ENCODE data around the gene ACRV1.

The ACRV1 gene

DNA sequence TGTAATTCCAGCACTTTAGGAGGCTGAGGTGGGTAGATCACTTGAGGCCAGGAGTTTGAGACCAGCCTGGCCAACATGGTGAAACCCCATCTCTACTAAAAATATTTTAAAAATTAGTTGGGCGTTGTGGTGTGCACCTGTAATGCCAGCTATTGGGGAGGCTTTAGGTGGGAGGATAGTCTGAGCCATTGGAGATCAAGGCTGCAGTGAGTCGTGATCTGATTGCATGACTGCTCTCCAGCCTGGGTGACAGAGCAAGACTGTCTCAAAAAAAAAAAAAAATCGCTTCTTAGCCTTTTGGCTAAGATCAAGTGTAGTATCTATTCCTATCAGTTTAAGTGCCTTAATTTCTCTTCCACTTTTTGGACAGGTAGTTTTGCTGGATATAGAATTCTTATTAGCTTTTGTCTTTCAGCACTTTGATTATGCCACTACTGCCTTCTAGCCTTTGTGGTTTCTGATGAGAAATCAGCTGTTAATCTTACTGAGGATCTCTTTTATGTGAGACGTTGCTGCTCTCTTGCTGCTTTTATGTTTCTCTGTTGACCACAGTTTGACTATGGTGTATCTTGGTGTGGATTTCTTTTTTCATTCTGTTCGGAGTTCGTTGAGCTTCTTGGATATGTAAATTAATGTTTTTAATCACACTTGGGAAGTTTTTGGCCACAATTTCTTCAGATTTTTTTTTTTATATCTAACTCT is 31.0 kb downstream of the ACRV1 start:
- Histone ChIP-seq H3K36me3 (ENCODE audit: control insufficient read depth, insufficient read depth, low read length) (peaks cover 92% of the 10 kb centered on the region), H3K4me1 (ENCODE audit: control insufficient read depth, insufficient read depth, low read length) (no peaks in the 10 kb centered on the region), H3K27me3 (ENCODE audit: control insufficient read depth, insufficient read depth, low read length) (no peaks in the 10 kb centered on the region), H3K4me3 (ENCODE audit: low read depth, low read length) (no peak overlapping the region), H3K27ac (ENCODE audit: low read depth, low read length) (no peak overlapping the region), H3K9ac (ENCODE audit: low read depth, low read length) (no peak overlapping the region), H3K9me3 (ENCODE audit: control insufficient read depth, insufficient read depth, low read length) (no peaks in the 10 kb centered on the region)

DNA sequence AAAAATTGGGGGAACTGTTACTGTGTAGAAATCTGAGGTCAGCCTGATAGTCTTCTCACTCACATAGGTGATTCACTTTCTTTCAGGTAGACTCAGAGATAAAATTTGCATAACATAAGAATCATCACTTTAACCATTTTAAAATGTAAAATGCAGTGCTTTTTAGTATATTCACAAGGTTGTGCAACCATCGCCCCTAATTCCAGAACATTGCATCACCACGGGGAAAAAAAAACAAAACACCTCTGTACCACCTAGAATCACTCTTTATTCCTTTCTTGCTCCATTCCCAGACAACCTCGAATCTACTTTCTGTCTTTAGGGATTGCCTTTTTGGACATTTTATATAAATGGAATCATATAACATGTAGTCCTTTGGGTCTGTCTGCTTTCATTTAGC is 34.8 kb downstream of the ACRV1 start:
- no peaks in the 10 kb centered on the region for H3K9me3 ChIP-seq (ENCODE audit: control insufficient read depth, insufficient read depth, low read length)
- H3K27ac ChIP-seq (ENCODE audit: low read depth, low read length), result no peak overlapping the region
- H3K36me3 ChIP-seq (ENCODE audit: control insufficient read depth, insufficient read depth, low read length), result peaks cover 92% of the 10 kb centered on the region
- H3K9ac ChIP-seq (ENCODE audit: low read depth, low read length), result no peak overlapping the region
- H3K27me3 ChIP-seq (ENCODE audit: control insufficient read depth, insufficient read depth, low read length), result no peaks in the 10 kb centered on the region
- H3K4me3 ChIP-seq (ENCODE audit: low read depth, low read length), result no peak overlapping the region
- no peaks in the 10 kb centered on the region for H3K4me1 ChIP-seq (ENCODE audit: control insufficient read depth, insufficient read depth, low read length)

DNA sequence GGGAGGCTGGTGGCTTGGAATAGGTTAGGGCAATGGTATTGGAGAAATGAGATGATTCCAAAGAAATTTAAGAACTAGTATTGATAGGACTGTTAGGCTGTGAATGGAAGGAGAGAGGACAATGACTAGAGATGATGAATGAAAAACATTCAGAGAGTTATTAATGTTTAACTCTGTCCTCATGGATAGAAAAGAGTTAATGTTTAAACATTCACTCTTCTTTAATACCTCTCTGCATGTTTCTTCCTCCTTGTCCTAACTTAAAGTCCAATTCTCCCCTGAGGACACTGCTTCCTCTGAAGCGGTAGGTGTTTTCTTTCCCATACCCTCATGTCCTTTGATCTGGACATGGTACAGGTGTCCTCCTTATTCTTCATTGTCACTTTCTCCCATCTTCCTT is 42.3 kb downstream of the ACRV1 start:
- H3K9ac ChIP-seq (ENCODE audit: low read depth, low read length), result no peak overlapping the region
- no peaks in the 10 kb centered on the region for H3K4me1 ChIP-seq (ENCODE audit: control insufficient read depth, insufficient read depth, low read length)
- H3K9me3 ChIP-seq (ENCODE audit: control insufficient read depth, insufficient read depth, low read length), result no peaks in the 10 kb centered on the region
- H3K27ac ChIP-seq (ENCODE audit: low read depth, low read length), result no peak overlapping the region
- no peaks in the 10 kb centered on the region for H3K27me3 ChIP-seq (ENCODE audit: control insufficient read depth, insufficient read depth, low read length)
- H3K4me3 ChIP-seq (ENCODE audit: low read depth, low read length), result no peak overlapping the region
- H3K36me3 ChIP-seq (ENCODE audit: control insufficient read depth, insufficient read depth, low read length), result peaks cover 96% of the 10 kb centered on the region

DNA sequence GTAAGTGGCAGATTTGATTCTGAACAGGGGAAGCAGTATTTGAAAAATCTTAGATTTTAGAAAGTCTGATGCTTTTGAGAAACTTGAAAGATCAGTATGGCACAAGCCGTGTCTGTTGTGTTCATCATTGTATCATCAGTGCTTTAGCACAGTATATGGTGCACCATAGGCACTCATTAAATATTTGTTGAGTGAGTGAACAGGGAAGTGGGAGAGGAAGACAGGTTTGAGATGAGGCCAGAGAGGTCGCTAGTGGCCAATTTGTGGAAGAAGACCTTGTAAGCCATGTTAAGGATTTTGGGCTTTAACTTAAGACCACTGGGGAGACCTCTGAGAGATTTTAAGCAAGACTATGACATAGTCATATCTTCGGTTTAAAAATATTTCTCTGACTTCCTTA is 42.8 kb downstream of the ACRV1 start:
- Histone ChIP-seq H3K9me3 (ENCODE audit: control insufficient read depth, insufficient read depth, low read length) (no peaks in the 10 kb centered on the region), H3K27me3 (ENCODE audit: control insufficient read depth, insufficient read depth, low read length) (no peaks in the 10 kb centered on the region), H3K27ac (ENCODE audit: low read depth, low read length) (no peak overlapping the region), H3K4me3 (ENCODE audit: low read depth, low read length) (no peak overlapping the region), H3K9ac (ENCODE audit: low read depth, low read length) (no peak overlapping the region), H3K4me1 (ENCODE audit: control insufficient read depth, insufficient read depth, low read length) (no peaks in the 10 kb centered on the region), H3K36me3 (ENCODE audit: control insufficient read depth, insufficient read depth, low read length) (peaks cover 98% of the 10 kb centered on the region)

DNA sequence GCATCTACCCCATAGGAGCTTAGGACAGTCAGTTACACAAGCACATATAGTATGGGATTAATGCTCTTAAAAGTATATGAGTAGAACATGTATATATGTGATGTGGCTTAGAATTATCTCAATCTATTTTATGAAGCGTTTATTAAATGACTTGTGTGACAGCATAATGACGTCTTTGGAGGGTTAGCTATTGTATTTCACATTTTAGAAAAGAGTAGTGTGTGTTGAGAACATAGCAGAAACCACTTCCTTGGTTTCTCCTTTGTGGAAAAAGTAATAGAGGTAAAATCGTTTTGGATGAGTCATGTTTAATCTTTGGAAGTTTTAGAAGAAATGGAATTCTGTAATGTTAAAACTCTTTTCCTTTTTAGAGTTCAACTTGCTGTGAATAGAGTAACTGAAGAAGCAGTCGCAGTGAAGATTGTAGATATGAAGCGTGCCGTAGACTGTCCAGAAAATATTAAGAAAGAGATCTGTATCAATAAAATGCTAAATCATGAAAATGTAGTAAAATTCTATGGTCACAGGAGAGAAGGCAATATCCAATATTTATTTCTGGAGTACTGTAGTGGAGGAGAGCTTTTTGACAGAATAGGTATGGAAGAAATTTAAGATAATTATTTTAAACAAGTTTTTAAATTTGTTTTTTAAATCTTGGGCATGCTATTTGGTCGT is 53.3 kb downstream of the ACRV1 start:
- peak overlapping the region; percentile 99 for H3K27ac ChIP-seq (ENCODE audit: low read depth, low read length)
- H3K4me1 ChIP-seq (ENCODE audit: control insufficient read depth, insufficient read depth, low read length), result peaks cover 13% of the 10 kb centered on the region
- H3K36me3 ChIP-seq (ENCODE audit: control insufficient read depth, insufficient read depth, low read length), result peaks cover 58% of the 10 kb centered on the region
- H3K4me3 ChIP-seq (ENCODE audit: low read depth, low read length), result peak overlapping the region; percentile 87
- no peaks in the 10 kb centered on the region for H3K27me3 ChIP-seq (ENCODE audit: control insufficient read depth, insufficient read depth, low read length)
- H3K9ac ChIP-seq (ENCODE audit: low read depth, low read length), result peak overlapping the region; percentile 93
- no peaks in the 10 kb centered on the region for H3K9me3 ChIP-seq (ENCODE audit: control insufficient read depth, insufficient read depth, low read length)

DNA sequence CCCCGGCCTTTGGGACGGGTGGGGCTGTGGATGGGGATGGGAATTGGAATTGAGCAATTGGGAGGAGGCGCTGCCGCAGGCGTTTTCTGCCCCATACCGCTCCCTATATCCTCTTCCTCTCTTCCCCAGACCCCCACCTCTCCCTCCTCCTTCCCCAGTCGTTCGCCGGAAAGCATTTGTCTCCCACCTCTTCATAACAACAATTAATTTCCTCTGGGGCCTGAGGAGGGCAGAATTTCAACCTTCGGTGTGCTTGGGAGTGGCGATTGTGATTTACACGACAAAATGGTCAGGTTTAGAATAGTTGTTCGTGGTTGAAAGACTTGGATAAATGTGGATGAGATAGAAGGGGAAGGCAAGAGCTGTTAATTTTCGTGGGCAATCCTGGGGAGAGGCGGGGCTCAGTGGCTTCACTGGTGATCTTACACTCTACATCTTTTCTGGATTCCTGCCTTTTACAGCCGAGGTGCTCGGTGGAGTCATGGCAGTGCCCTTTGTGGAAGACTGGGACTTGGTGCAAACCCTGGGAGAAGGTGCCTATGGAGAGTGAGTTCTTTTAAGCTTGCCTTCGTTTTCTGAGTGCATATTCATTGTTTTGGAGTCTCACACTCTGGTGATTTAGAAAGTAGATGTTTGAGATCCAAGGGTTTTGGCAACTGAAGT is 54.2 kb downstream of the ACRV1 start:
- Histone ChIP-seq H3K9me3 (ENCODE audit: control insufficient read depth, insufficient read depth, low read length) (no peaks in the 10 kb centered on the region), H3K27me3 (ENCODE audit: control insufficient read depth, insufficient read depth, low read length) (no peaks in the 10 kb centered on the region), H3K4me1 (ENCODE audit: control insufficient read depth, insufficient read depth, low read length) (peaks cover 13% of the 10 kb centered on the region), H3K4me3 (ENCODE audit: low read depth, low read length) (peak overlapping the region; percentile 87), H3K36me3 (ENCODE audit: control insufficient read depth, insufficient read depth, low read length) (peaks cover 58% of the 10 kb centered on the region), H3K27ac (ENCODE audit: low read depth, low read length) (peak overlapping the region; percentile 99), H3K9ac (ENCODE audit: low read depth, low read length) (peak overlapping the region; percentile 93)

GRCh38 chr11:125625630-125626287 is 54.9 kb downstream of the ACRV1 start:
- peaks cover 58% of the 10 kb centered on the region for H3K36me3 ChIP-seq (ENCODE audit: control insufficient read depth, insufficient read depth, low read length)
- no peaks in the 10 kb centered on the region for H3K9me3 ChIP-seq (ENCODE audit: control insufficient read depth, insufficient read depth, low read length)
- H3K27ac ChIP-seq (ENCODE audit: low read depth, low read length), result peak overlapping the region; percentile 99
- peak overlapping the region; percentile 93 for H3K9ac ChIP-seq (ENCODE audit: low read depth, low read length)
- H3K27me3 ChIP-seq (ENCODE audit: control insufficient read depth, insufficient read depth, low read length), result no peaks in the 10 kb centered on the region
- peaks cover 13% of the 10 kb centered on the region for H3K4me1 ChIP-seq (ENCODE audit: control insufficient read depth, insufficient read depth, low read length)
- H3K4me3 ChIP-seq (ENCODE audit: low read depth, low read length), result peak overlapping the region; percentile 87

GRCh38 chr11:125625225-125625629 is 55.4 kb downstream of the ACRV1 start:
- Histone ChIP-seq H3K4me1 (ENCODE audit: control insufficient read depth, insufficient read depth, low read length) (peaks cover 13% of the 10 kb centered on the region), H3K9me3 (ENCODE audit: control insufficient read depth, insufficient read depth, low read length) (no peaks in the 10 kb centered on the region), H3K27me3 (ENCODE audit: control insufficient read depth, insufficient read depth, low read length) (no peaks in the 10 kb centered on the region), H3K9ac (ENCODE audit: low read depth, low read length) (peak overlapping the region; percentile 93), H3K36me3 (ENCODE audit: control insufficient read depth, insufficient read depth, low read length) (peaks cover 58% of the 10 kb centered on the region), H3K4me3 (ENCODE audit: low read depth, low read length) (peak overlapping the region; percentile 87), H3K27ac (ENCODE audit: low read depth, low read length) (peak overlapping the region; percentile 99)

DNA sequence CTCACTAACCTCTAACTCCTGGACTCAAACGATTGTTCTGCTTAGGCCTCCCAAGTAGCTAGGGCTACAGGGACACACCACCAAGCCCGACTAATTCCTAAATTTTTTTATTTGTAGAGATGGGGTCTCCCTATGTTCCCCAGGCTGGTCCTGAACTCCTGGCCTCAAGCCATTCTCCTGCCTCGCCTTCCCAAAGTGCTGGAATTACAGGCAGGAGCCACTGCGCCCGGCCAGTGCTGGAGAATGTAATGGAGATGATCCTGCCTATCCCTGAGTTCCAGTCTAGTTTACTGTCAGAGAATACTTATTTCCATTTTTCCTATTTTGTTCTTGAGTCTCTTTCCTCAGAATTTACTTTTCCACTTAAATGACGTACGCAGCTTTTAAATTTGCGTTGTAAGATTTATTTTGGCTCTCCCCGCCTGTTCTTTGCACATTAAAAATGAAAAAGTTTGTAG is 55.9 kb downstream of the ACRV1 start, which contains the start of gene CHEK1:
Gene CHEK1, plus strand, starts transcription at position 408 of the 458 bp plus-strand sequence. CDS start 1,606 bp downstream, outside the sequence.
- peaks cover 13% of the 10 kb centered on the region for H3K4me1 ChIP-seq (ENCODE audit: control insufficient read depth, insufficient read depth, low read length)
- H3K9me3 ChIP-seq (ENCODE audit: control insufficient read depth, insufficient read depth, low read length), result no peaks in the 10 kb centered on the region
- H3K27ac ChIP-seq (ENCODE audit: low read depth, low read length), result peak within 1 kb of the TSS; percentile 99
- peak within 1 kb of the TSS; percentile 93 for H3K9ac ChIP-seq (ENCODE audit: low read depth, low read length)
- no peaks in the 10 kb centered on the region for H3K27me3 ChIP-seq (ENCODE audit: control insufficient read depth, insufficient read depth, low read length)
- peak within 1 kb of the TSS; percentile 87 for H3K4me3 ChIP-seq (ENCODE audit: low read depth, low read length)
- H3K36me3 ChIP-seq (ENCODE audit: control insufficient read depth, insufficient read depth, low read length), result peaks cover 58% of the 10 kb centered on the region

- Histone ChIP-seq H3K36me3 (ENCODE audit: control insufficient read depth, insufficient read depth, low read length) (peaks cover 58% of the 10 kb centered on the region), H3K27me3 (ENCODE audit: control insufficient read depth, insufficient read depth, low read length) (no peaks in the 10 kb centered on the region), H3K9ac (ENCODE audit: low read depth, low read length) (no peak overlapping the region), H3K4me1 (ENCODE audit: control insufficient read depth, insufficient read depth, low read length) (peaks cover 13% of the 10 kb centered on the region), H3K4me3 (ENCODE audit: low read depth, low read length) (no peak overlapping the region), H3K9me3 (ENCODE audit: control insufficient read depth, insufficient read depth, low read length) (no peaks in the 10 kb centered on the region), H3K27ac (ENCODE audit: low read depth, low read length) (no peak overlapping the region)
Observed at GRCh38 chr11:125623064-125623463, 57.6 kb downstream of the ACRV1 start.
